ENCODE data around the gene SERGEF. TPM values are rescaled to one million over a fixed set of nuclear protein-coding genes. Genes with fewer than 3 reads are reported as not detected.
A peak's percentile ranks its signal among the peaks of the same experiment; 100 is the strongest.

The SERGEF gene
- total and polyA plus RNA-seq, 8 donors = 16.2 to 26.1 (median 19.7) TPM

DNA sequence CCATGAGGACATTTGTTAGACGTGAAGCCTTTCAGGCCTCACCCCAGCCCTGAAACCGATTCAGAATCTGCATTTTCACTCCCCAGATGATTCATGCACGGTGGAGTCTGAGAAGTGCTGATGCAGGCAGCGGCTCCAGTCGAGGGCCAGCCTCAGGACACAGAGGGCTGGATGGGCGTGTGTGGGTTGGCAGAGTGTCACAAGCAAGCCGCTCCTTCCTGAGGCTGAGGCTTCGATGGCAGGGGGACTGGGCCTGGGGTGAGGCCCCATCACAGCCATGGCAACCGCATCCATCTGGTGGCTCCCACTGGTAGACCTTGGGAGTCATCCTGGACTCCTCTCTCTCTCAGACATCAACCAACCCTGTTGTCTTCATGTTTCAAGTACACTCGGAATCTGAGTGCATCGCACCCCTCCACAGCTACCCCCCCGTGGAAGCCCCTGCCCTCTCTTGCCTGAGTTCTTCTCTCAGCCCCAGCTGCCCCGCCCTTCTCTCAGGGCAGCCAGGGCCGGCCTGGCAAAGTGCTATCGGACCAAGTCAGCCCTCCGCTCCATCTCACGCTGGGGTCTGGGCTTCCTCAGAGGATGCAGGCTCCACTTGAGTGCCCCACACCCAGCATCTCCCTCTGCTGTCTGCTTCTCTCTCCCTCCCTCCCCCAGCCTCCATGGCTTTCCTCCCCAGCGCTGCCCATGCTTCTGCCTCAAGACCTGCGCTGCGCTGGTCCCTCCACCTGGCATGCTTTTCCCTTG, 267.6 kb downstream of the SERGEF start:
- intact Hi-C loops (cut with DNase I) = no loop called here
- TF ChIP-seq, protein P1, sequence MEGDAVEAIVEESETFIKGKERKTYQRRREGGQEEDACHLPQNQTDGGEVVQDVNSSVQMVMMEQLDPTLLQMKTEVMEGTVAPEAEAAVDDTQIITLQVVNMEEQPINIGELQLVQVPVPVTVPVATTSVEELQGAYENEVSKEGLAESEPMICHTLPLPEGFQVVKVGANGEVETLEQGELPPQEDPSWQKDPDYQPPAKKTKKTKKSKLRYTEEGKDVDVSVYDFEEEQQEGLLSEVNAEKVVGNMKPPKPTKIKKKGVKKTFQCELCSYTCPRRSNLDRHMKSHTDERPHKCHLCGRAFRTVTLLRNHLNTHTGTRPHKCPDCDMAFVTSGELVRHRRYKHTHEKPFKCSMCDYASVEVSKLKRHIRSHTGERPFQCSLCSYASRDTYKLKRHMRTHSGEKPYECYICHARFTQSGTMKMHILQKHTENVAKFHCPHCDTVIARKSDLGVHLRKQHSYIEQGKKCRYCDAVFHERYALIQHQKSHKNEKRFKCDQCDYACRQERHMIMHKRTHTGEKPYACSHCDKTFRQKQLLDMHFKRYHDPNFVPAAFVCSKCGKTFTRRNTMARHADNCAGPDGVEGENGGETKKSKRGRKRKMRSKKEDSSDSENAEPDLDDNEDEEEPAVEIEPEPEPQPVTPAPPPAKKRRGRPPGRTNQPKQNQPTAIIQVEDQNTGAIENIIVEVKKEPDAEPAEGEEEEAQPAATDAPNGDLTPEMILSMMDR (IDR thresholded peaks at IDR 0.05) = no peak
- no peaks in the 10 kb centered on the region for H3K36me3 ChIP-seq
- peaks cover 0 to 46% of the 10 kb centered on the region in 2 donors for H3K27me3 ChIP-seq
- no peak for ATAC-seq
- no peak overlapping the region for H3K4me3 ChIP-seq
- no peaks in the 10 kb centered on the region for H3K4me1 ChIP-seq
- DNase-seq = peak in 2 of 4 donors; percentile 25 to 58
- no peak overlapping the region for H3K27ac ChIP-seq
- H3K9me3 ChIP-seq = no peaks in the 10 kb centered on the region

DNA sequence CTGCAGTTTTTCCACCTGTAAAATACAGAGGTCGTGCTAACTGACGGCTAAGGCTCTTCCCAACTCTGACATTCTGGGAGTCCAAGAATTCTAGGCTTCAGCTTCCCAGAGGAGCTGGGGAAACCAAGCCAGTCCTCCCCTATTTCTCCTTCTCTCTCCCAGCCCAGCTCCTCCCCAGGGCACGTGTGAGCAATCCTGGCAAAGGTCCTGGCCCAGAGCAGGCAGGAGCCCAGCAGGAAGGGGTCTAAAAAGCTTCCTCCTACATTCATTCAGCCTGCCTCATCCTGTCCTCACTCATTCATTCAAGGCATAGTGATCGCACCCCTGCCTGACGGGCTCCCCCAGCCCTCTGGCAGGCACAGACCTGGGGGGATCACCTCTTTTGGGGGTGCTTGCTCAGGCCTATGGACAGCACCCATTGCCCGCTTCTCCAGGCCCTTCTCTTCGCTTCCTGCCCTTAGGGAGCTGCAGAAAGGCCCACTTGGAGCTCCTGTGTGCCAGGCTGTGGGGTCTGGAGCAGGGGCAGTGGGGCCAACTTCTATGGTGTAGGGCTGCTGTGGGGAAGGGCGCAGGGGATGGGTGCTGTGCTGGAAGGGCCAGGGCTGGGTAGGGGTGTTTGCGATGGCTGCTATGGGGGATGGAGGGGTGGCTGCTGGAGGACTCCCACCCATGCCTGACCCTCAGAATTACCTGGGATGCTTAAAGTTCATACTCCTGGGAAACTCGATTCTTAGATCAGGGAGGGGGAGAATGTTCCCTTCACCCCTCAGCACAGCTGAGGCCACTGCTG, 268.5 kb downstream of the SERGEF start:
- Histone ChIP-seq H3K27me3 (peaks cover 0 to 54% of the 10 kb centered on the region in 2 donors), H3K9me3 (no peaks in the 10 kb centered on the region), H3K4me3 (no peak overlapping the region), H3K4me1 (no peaks in the 10 kb centered on the region), H3K27ac (no peak overlapping the region), H3K36me3 (no peaks in the 10 kb centered on the region)
- peak in 2 of 4 donors; percentile 23 to 43 for DNase-seq
- ATAC-seq = no peak
- TF ChIP-seq, protein P1 (IDR thresholded peaks at IDR 0.05) = no peak
- intact Hi-C loops (cut with DNase I) = no loop called here

DNA sequence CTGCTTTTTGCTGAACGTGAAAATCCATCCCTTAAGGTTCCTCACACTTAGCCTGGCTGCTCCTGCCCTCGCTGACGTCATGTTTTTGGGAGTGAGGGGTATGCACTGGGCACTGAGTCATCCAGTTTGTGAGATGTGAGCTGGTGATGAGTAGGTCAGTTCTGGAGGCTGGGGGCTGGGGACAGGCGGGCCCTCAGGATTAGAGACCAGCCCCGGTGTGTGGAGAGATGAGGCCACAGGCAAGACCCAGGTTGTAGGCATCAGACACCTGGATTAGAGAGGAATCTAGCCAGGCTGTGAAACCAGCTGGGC, 269.1 kb downstream of the SERGEF start:
- H3K4me3 ChIP-seq = no peak overlapping the region
- intact Hi-C loops (cut with DNase I) = no loop called here
- no peak overlapping the region for H3K27ac ChIP-seq
- DNase-seq (no peak), ATAC-seq (no peak)
- no peaks in the 10 kb centered on the region for H3K36me3 ChIP-seq
- no peaks in the 10 kb centered on the region for H3K9me3 ChIP-seq
- H3K27me3 ChIP-seq = peaks cover 0 to 58% of the 10 kb centered on the region in 2 donors
- no peaks in the 10 kb centered on the region for H3K4me1 ChIP-seq
- TF ChIP-seq, protein P1 (IDR thresholded peaks at IDR 0.05) = no peak

DNA sequence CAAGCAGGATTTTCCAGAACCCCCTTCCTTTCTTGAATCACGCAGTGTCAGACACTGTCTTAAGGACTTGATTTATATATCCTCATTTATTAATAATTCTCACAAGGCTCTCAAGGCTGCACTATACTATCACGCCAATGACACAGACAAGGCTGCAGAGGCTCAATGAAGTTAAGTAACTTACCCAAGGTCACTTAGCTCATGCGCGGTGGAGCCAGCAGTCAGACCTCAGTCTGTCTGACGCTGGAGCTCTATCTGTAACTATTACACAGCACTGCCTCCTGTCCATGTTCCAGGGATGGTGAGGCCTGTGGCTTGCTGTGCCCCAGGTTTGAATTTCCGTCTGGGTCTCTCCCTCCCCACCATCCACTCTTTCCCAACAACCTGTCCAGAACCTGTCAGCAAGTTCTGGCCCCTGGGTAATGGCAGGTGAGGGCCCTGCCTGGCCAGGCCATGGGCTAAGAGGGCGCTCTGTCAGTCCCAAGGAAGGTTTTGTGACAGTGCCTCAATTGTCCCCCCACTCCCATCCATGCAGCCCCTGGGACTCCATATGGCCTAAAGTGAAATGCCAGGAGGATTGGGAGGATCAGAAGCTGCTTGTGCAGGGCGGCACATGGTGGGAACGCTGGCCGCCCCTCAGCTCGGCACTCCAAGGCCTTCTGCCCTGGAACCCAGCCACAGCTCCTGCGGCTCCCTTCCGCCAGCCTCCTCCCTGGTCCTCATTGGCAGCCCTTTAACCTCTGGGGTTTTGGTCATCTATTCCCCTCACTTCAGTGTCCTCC, 269.6 kb downstream of the SERGEF start:
- DNase-seq = peak in 2 of 4 donors; percentile 8 to 37
- no peak for ATAC-seq
- intact Hi-C loops (cut with DNase I) = no loop called here
- TF ChIP-seq, protein P1 (IDR thresholded peaks at IDR 0.05) = no peak
- Histone ChIP-seq H3K36me3 (no peaks in the 10 kb centered on the region), H3K27ac (no peak overlapping the region), H3K27me3 (peaks cover 3 to 58% of the 10 kb centered on the region in 2 donors), H3K4me1 (no peaks in the 10 kb centered on the region), H3K9me3 (no peaks in the 10 kb centered on the region), H3K4me3 (no peak overlapping the region)

DNA sequence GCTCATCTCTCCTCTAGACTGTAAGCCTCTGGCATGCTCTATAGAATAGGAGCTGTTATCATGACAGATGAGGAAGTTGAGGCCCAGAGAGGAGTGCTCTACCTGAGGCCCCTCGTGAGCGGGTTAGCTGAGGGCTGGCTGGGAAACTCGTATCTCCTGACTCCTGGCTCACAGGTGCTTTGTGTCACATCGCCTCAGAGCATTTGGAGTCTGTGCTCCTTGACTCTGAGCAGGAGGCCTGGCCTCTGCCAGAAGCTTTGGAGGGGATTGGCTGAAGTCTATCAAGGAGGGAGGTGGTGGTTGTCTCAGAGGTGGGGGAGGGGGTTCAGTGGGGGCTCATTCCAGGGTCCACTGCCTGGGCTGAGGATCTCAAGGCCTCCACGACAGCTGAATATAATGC, 270.8 kb downstream of the SERGEF start:
- no peak for ATAC-seq
- Histone ChIP-seq H3K27me3 (peaks cover 13 to 58% of the 10 kb centered on the region in 2 donors), H3K4me3 (no peak overlapping the region), H3K36me3 (no peaks in the 10 kb centered on the region), H3K27ac (no peak overlapping the region), H3K9me3 (no peaks in the 10 kb centered on the region), H3K4me1 (no peaks in the 10 kb centered on the region)
- DNase-seq = peak in 1 of 4 donors; percentile 3
- intact Hi-C loops (cut with DNase I) = no loop called here
- TF ChIP-seq, protein P1 (IDR thresholded peaks at IDR 0.05) = no peak

Measured in left lung (tissue), 10 donors.